HAP-1 (cell line): ENCODE results near the gene ANGPTL2.

Source experiments
- DNase-seq, 2 experiments: peaks; one replicate each; pipeline ENCODE4 v3.0.0-alpha.2; 2016 to 2020; ENCODE audit warnings: low spot score in 2 of 2
- H3K27me3 ChIP-seq: fragments of 250-450 bp; sonication (Bioruptor Pico); 2 replicates; pipeline ENCODE4 v1.5.1; 2020; ENCODE audit warnings: low read depth, mild to moderate bottlenecking, moderate library complexity
- H3K36me3 ChIP-seq: fragments of 250-450 bp; sonication (Bioruptor Pico); replicated peaks from 2 replicates; pipeline ENCODE4 v1.5.1; 2020; ENCODE audit warnings: mild to moderate bottlenecking
- H3K4me1 ChIP-seq: fragments of 250-450 bp; sonication (Bioruptor Pico); 2 replicates; pipeline ENCODE4 v1.5.1; 2020; ENCODE audit warnings: mild to moderate bottlenecking
- H3K4me3 ChIP-seq: fragments of 250-450 bp; sonication (Bioruptor Pico); 2 replicates; pipeline ENCODE4 v1.5.1; 2020; ENCODE audit warnings: mild to moderate bottlenecking, moderate library complexity
- H3K9me3 ChIP-seq: fragments of 250-450 bp; sonication (Bioruptor Pico); 2 replicates; pipeline ENCODE4 v1.5.1; 2020; ENCODE audit warnings: mild to moderate bottlenecking, moderate library complexity
- in situ Hi-C: fragments of 300-500 bp; cut with MboI; formaldehyde crosslinking; loops from 3 replicates; pipeline ENCODE4 v1.14.3; 2020; ENCODE audit warnings: low sequenced_read_pairs, inconsistent platforms, mixed read lengths

Gene ANGPTL2

DNA sequence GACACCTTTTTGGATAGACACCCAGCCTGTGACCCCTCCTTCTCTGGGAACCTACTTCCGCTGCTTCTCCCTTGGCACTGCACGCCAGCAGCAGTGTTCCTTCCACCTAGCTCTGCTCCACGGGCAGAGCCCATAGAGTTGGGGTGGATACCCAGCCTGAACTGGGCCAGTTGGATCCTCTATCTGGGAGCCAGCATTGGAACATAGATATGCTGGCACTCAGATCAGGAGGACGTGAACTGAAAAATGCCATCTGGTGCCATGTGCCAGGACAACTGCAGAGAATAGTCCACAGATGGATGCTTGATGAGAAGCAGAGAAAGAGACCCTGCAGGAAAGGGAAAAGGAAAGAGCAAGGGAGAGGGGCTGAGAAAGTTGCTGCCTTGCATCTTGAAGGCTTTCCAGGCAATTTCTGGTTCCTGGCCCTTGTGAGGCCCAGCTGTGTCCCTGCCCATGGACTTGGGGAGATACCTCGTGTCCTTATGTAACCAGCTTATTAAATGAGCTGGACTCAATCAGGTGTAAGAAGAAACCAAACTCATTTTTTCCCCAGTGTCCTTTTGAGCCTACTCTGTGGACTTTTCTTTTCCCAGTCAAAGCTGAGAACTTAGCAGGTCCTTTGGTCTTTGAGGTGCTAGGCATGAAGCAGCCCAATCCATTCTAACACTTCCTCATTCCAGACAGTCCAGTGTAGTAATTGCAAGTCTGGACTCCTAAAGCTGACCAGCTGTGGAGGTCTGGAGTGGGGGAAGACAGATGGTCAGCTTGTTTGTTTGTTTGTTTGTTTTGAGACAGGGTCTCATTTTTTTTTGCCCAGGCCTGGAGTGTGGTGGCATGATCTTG, 39.1 kb downstream of the ANGPTL2 start:
- H3K4me3 ChIP-seq = no peak overlapping the region
- in situ Hi-C loops = no loop called here
- no peaks in the 10 kb centered on the region for H3K9me3 ChIP-seq
- H3K4me1 ChIP-seq = no peaks in the 10 kb centered on the region
- no peaks in the 10 kb centered on the region for H3K27me3 ChIP-seq
- no peak for DNase-seq
- no peaks in the 10 kb centered on the region for H3K36me3 ChIP-seq

DNA sequence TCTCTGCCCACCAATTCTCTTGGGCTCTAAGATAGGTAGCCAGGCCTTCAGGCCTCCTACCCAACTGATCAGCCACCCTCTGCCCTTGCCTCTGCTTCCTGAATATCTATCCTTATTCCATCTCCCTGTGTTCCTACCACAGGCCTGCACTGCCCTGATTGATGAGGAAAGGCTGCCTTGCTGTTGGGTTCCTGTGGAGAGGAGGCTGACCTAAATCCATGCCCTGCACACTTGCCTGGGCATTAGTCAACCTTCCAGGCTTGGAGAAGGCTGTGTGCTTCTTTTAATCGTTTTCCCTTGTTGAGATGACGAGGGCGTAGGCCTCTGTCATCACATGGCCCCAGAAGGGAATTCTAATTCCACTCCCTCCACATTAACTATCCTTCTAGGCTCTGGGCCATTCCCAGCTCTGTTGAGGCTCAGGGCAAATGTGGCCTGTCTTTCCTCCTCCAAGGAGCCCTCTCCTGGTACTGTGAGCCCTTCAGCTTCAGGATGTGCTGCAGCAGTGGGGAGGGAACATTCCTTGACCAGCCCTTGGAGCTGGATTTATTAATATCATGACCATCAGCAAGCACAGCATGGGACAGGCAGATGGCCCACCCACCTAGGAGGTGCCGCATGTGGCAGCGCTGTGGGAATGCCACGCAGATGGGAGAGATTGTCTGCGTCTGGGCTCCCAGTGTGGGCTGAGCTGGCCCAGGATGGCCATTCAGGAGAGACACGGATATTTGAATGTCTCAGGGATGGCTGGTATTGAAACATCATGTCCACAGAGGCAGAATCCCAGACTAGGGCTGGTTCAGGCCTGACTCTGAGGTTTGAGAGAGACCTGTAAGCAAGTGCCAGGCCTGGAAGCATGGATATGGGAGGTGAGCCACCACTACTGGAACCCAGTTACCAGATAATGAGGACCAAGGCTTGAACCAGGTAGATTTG, 40.9 kb downstream of the ANGPTL2 start:
- in situ Hi-C loops = no loop called here
- H3K36me3 ChIP-seq = no peaks in the 10 kb centered on the region

DNA sequence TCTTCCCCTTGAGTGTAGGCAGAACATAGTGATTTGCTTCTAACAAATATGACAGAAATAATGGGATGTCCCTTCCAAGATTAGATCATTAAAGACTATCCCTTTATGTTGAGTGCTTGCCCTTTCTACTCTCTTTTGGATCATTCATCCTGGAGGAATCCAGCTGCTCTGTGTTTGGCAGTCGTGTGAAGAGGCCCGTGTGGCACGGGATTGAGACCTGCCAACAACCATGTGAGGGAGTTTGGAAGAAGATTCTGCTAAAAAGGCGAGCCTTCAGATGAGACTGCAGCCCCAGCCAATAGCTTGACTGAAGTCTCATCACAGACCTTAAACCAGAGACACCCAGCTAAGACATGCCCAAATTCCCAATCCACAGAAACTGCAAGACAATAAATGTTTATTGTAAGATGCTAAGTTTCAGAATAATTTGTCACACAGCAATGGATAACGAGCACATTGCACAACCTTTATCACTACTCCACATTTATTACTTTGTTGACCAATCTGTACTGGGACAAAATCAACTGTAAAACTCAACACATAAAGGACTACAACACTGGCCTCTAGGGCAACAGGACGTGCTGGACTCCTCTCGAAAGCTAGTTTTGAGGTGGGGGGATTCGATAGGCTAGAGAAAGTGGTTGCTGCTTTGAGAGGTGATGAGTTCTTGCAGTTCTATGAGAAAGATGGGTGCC, 42.8 kb downstream of the ANGPTL2 start:
- DNase-seq = no peak
- in situ Hi-C loops = no loop called here
- no peaks in the 10 kb centered on the region for H3K9me3 ChIP-seq
- H3K36me3 ChIP-seq = no peaks in the 10 kb centered on the region
- peaks cover 21% of the 10 kb centered on the region for H3K4me1 ChIP-seq
- H3K4me3 ChIP-seq = no peak overlapping the region
- no peaks in the 10 kb centered on the region for H3K27me3 ChIP-seq

More for the DNA sequence above, 40.9 kb downstream of the ANGPTL2 start:
- DNase-seq = no peak
- Histone ChIP-seq H3K4me3 (no peak overlapping the region), H3K4me1 (peaks cover 4% of the 10 kb centered on the region), H3K9me3 (no peaks in the 10 kb centered on the region), H3K27me3 (no peaks in the 10 kb centered on the region)

DNA sequence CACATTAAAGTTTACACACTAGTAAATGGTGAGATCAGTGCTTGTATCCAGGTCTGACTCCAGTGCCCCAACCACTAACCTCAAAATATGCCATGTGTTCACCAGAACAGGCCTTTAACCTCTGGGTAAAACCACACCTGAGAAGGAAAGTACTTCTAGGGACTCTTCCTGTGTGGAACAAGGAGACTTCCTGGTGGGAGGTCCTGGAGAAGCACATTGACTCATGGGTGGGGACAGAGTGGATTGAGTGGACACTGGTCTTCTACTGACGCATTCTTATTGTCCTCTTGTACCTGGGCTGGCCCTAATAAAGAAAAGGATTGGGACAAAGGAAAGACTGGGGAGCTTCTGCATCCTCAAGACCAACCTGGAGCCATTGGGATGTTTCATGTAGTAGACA, 43.4 kb downstream of the ANGPTL2 start:
- no peak for DNase-seq
- peaks cover 28% of the 10 kb centered on the region for H3K4me1 ChIP-seq
- H3K27me3 ChIP-seq = no peaks in the 10 kb centered on the region
- H3K4me3 ChIP-seq = no peak overlapping the region
- in situ Hi-C loops = no loop called here
- no peaks in the 10 kb centered on the region for H3K9me3 ChIP-seq
- no peaks in the 10 kb centered on the region for H3K36me3 ChIP-seq

DNA sequence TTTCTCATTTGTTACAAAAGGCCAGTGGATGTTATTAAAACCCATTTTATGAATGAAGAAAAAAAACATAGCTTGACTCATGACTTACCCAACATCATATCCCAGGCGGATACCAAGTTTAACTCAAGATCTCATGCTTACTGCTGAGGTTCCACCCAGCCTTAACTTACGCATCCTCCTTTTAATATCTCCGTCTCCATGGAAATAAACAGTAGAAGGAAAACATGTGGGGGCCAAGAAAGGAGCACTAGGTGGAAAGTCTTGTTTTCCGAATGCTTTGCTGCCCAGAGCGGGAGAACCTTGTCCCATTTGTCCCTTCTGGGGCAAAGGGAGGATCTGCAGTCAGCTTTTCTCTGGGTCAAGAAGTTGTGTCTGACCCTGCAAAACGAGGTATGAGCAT, 44.1 kb downstream of the ANGPTL2 start:
- no peak overlapping the region for H3K4me3 ChIP-seq
- no peak for DNase-seq
- H3K4me1 ChIP-seq = peaks cover 29% of the 10 kb centered on the region
- H3K27me3 ChIP-seq = no peaks in the 10 kb centered on the region
- in situ Hi-C loops = no loop called here
- H3K9me3 ChIP-seq = no peaks in the 10 kb centered on the region
- H3K36me3 ChIP-seq = no peaks in the 10 kb centered on the region

DNA sequence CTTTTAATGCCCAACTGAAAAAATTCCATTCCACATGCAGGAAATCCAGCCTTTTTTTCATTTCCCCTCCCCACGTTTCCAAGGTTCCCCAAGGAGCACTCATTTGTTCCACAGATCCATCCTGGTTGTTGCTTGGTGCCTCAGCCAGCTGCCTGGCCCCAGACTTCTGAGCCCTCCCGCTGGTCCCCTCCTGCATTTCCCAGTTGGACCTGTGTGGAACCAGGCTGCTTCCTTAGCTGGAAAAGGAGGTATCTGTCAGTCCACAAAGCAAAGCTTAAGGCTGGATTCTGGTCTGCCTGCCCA, 44.8 kb downstream of the ANGPTL2 start:
- H3K4me3 ChIP-seq = no peak overlapping the region
- peaks cover 29% of the 10 kb centered on the region for H3K4me1 ChIP-seq
- no peak for DNase-seq
- no peaks in the 10 kb centered on the region for H3K9me3 ChIP-seq
- H3K27me3 ChIP-seq = no peaks in the 10 kb centered on the region
- no peaks in the 10 kb centered on the region for H3K36me3 ChIP-seq
- in situ Hi-C loops = no loop called here

DNA sequence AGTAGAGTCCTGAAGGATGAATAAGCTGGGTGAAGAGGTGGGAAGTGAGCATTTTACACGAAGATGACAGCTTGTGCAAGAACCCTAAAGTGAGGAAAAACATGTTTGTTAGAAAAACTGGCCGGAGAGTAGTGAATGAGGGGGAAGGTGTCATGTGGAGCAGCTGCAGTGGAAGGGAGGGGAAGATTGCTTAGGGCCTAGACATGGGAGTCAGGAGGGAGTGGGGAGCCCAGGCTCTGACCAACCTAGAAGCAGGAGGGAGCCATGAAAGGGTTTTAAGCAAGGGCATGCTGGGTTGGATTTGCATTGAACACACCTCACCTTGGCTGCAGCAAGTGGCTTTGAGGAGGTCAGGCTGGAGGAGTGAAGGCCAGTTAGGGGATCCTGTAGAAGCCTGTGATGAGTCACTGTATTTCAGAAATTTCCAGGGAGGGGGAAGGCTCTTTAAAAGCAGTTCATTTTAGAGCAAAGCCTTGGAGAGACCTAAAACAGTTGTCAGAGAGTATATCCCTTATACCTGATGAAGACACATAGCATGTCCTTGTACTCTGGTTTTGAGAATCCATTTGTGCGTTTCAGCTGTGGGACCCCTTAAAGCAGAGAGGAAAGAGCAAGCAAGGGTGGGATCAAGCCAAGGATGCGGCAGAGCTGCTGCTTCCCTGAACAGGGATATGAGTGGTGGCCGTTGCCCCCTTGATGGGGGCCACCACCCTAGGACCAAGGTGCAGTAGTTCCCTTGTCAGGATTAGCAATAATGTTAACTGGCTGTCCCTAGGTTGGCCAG, 45.4 kb downstream of the ANGPTL2 start:
- DNase-seq = no peak

DNA sequence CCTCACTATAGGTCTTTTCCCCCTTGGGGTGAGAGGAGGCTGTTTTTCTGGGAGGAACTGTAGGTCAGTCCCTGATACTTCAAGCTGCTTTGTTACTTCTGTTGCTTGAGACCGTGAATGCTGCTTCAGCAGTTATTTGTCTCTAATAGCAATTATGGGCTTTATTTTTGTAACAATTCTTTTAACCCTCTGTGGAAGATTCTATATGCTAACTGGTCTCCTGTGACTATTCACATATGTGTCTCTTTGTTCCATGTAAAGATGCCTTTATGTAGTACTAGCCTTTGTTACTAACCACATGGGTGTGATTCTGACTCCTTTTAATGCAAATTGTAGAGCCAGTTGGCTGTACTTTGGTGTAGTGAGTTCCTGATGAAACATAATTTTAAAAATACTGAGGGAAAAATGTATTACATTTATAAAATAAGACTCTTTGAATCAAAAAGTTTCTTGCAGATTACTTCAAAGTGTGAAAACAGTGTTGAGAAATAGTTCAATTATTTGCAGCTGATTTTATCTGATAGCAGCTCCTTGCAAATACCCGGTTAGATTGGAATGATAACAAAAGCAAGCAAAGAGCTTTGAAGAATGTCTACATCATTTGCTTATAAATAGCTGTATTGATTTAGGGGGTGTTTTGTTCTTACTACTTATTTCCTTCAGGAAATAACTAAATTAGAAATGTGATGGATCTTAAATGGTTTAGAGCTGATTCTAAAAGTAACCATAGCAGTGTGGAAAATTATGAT, 46.6 kb downstream of the ANGPTL2 start:
- in situ Hi-C loops = no loop called here
- DNase-seq = peak; percentile 55 to 96
- Histone ChIP-seq H3K36me3 (no peaks in the 10 kb centered on the region), H3K4me3 (no peak overlapping the region), H3K9me3 (0 out of 2 replicates have a peak, but pooled peaks cover 3% of the 10 kb centered on the region), H3K4me1 (peaks cover 29% of the 10 kb centered on the region), H3K27me3 (no peaks in the 10 kb centered on the region)

More for the DNA sequence above, 45.4 kb downstream of the ANGPTL2 start:
- Histone ChIP-seq H3K4me3 (no peak overlapping the region), H3K27me3 (no peaks in the 10 kb centered on the region), H3K9me3 (0 out of 2 replicates have a peak, but pooled peaks cover under 1% of the 10 kb centered on the region), H3K36me3 (no peaks in the 10 kb centered on the region), H3K4me1 (peaks cover 29% of the 10 kb centered on the region)
- in situ Hi-C loops = no loop called here

DNA sequence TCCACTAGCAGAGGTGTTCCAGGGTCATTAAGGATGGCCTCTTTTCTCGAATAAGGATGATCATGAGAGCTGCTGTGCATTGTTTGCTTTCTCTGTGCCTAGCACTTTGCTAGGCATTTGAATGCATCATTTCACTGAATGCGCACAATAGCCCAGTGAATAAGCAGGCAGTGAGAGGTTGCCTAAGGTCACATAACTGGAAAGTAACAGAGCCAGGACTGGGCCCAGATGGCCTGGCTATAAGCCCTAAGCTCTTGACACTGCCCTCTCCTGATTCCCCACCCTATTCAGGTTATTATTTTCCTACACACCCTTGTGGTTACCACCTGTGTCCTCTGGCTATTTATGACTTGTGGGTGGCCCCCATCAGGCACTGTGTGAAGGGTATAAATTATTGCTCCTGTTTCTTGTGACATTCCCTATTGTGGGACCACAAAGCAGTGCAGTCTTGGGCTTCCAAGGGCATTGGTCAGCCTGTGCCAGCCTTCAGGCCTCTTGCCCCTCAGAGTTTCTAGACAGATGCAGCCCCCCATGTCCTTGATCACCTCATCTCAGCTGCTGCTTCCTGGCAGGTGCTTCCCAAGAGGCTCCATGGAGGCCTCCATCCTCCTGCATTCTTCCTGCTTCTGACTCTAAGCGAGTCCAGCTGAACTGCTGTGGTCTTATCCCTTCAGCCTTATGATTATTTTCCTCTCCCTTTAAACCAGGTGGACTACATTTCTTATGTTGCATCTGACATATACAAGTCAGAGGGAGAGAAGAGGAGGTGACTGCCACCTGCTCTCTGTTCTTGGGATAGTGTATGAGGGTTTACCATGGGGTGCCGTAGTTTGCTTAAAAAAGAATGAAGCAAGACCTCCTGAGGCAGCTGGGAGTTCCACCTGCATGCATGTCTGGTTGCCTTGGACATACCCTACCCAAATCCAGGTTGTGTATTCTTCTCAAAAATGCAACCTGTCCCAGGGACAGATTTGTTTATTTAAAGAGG, 47.6 kb downstream of the ANGPTL2 start:
- Histone ChIP-seq H3K9me3 (0 out of 2 replicates have a peak, but pooled peaks cover 3% of the 10 kb centered on the region), H3K4me1 (peaks cover 29% of the 10 kb centered on the region), H3K36me3 (no peaks in the 10 kb centered on the region), H3K4me3 (no peak overlapping the region), H3K27me3 (no peaks in the 10 kb centered on the region)
- peak; percentile 77 to 85 for DNase-seq
- in situ Hi-C loops = no loop called here

DNA sequence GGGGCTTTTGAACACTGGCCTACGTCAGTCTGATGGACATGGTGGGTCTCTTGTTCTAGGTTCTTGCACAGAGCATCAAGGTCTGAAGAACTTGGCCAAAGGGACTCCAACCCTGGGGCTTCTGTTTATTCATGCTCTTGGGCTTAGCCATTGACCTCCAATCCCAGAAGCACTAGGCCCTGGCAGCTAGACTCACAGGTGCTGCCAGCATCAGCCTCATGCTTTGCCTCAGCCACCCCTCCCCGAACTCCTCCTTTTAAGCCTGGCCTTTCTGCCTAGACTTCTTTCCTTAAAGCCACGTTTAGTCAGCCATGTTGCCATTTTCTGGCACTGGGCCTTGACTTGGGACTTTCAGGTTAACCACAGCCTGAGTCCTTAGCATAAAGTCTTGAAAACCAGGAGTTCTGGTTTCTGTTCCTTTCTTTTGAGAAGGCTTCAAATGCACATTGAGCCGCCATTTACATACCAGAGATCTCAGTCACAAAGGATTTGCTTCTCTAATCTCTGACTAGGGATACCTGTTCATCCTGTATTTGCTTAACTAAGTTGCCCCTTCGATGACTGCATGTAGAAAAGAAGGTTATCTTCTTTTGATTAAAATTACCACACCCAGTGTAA, 54.7 kb downstream of the ANGPTL2 start:
- DNase-seq = no peak
- no peaks in the 10 kb centered on the region for H3K36me3 ChIP-seq
- in situ Hi-C loops = no loop called here
- no peaks in the 10 kb centered on the region for H3K4me1 ChIP-seq
- no peak overlapping the region for H3K4me3 ChIP-seq
- 0 out of 2 replicates have a peak, but pooled peaks cover 3% of the 10 kb centered on the region for H3K9me3 ChIP-seq
- H3K27me3 ChIP-seq = no peaks in the 10 kb centered on the region

DNA sequence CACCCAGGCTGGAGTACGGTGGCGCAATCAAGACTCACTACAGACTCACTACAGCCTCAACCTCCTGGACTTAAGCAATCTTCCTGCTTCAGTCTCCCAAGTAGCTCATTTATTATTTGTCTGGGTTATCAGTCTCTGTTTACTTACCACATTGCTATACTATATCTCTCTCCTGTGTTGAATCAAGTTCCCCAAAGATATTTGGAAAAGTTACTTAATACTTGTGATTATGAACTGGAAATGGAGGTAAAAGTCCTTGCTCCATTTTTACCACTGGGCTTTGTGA, 55.6 kb downstream of the ANGPTL2 start:
- Histone ChIP-seq H3K4me1 (no peaks in the 10 kb centered on the region), H3K27me3 (no peaks in the 10 kb centered on the region), H3K4me3 (no peak overlapping the region), H3K36me3 (no peaks in the 10 kb centered on the region), H3K9me3 (no peaks in the 10 kb centered on the region)
- DNase-seq = no peak
- in situ Hi-C loops = no loop called here
